Measurements from ENCODE around the gene PFDN6. TPM values are rescaled to one million over a fixed set of nuclear protein-coding genes. Genes with fewer than 3 reads are reported as not detected.
A peak's percentile ranks its signal among the peaks of the same experiment; 100 is the strongest.

Gene PFDN6
- total and polyA plus RNA-seq, 2 of the 13 experiments (the other 11 are each of a cell fraction or from before 2014, with no cell fraction given): 75.5 to 87.0 TPM

DNA sequence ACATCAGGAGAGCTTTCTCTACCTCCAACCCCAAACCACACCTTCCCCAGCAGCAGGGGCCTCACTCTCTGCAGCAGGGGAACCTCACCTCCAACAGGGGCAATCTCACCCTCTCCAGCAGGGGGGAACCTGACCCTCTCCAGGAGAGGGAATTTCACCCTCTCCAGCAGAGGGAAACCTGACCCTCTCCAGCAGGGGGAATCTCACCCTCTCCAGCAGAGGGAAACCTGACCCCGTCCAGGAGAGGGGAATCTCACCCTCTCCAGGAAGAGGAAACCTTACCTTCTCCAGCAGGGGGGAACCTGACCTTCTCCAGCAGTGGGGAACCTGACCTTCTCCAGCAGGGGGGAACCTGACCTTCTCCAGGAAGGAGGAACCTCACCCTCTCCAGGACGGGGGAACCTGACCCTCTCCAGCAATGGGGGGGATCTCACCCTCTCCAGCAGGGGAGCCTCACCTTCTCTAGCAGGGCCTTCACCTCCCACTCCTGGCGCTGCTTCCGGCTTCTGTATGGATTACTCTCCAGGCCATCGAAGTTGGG is 9.4 kb upstream of the PFDN6 start (continued):
- TF ChIP-seq, protein P1, sequence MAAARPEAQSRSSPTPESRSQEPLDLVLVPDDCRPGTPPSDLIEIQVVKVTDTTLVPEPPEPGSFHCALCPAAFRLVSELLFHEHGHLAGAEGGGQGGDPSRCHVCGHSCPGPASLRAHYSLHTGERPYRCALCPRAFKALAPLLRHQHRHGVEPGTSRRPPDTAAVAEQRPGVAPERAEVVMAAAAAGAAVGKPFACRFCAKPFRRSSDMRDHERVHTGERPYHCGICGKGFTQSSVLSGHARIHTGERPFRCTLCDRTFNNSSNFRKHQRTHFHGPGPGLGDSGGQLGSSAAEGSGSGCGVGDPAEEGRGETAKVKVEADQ (CRISPR knock-in tag; IDR thresholded peaks at IDR 0.05; ENCODE audit: borderline replicate concordance): no peak
- no peak for TF ChIP-seq ZNF264 (CRISPR knock-in tag; IDR thresholded peaks at IDR 0.05)
- no peak for TF ChIP-seq ZKSCAN5 (CRISPR knock-in tag; IDR thresholded peaks at IDR 0.05)
- TF ChIP-seq, protein P2, sequence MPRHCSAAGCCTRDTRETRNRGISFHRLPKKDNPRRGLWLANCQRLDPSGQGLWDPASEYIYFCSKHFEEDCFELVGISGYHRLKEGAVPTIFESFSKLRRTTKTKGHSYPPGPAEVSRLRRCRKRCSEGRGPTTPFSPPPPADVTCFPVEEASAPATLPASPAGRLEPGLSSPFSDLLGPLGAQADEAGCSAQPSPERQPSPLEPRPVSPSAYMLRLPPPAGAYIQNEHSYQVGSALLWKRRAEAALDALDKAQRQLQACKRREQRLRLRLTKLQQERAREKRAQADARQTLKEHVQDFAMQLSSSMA (CRISPR knock-in tag; IDR thresholded peaks at IDR 0.05): 0 out of 2 replicates have a peak, but pooled peaks have one; percentile 55
- TF ChIP-seq, protein P3, sequence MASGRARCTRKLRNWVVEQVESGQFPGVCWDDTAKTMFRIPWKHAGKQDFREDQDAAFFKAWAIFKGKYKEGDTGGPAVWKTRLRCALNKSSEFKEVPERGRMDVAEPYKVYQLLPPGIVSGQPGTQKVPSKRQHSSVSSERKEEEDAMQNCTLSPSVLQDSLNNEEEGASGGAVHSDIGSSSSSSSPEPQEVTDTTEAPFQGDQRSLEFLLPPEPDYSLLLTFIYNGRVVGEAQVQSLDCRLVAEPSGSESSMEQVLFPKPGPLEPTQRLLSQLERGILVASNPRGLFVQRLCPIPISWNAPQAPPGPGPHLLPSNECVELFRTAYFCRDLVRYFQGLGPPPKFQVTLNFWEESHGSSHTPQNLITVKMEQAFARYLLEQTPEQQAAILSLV (CRISPR knock-in tag; IDR thresholded peaks at IDR 0.05; ENCODE audit: borderline replicate concordance): peak; percentile 58; the same call in 1 of the 2 replicates
- TF ChIP-seq HNRNPUL1 (IDR thresholded peaks at IDR 0.05; ENCODE audit: low read depth, low read length): no peak
- TF ChIP-seq, protein P4, sequence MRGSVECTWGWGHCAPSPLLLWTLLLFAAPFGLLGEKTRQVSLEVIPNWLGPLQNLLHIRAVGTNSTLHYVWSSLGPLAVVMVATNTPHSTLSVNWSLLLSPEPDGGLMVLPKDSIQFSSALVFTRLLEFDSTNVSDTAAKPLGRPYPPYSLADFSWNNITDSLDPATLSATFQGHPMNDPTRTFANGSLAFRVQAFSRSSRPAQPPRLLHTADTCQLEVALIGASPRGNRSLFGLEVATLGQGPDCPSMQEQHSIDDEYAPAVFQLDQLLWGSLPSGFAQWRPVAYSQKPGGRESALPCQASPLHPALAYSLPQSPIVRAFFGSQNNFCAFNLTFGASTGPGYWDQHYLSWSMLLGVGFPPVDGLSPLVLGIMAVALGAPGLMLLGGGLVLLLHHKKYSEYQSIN (CRISPR knock-in tag; IDR thresholded peaks at IDR 0.05; ENCODE audit: borderline replicate concordance): no peak
- peak; percentile 73; the same call in 1 of the 2 replicates for TF ChIP-seq FOXC1 (CRISPR knock-in tag; IDR thresholded peaks at IDR 0.05; ENCODE audit: borderline replicate concordance)
- TF ChIP-seq, protein P5, sequence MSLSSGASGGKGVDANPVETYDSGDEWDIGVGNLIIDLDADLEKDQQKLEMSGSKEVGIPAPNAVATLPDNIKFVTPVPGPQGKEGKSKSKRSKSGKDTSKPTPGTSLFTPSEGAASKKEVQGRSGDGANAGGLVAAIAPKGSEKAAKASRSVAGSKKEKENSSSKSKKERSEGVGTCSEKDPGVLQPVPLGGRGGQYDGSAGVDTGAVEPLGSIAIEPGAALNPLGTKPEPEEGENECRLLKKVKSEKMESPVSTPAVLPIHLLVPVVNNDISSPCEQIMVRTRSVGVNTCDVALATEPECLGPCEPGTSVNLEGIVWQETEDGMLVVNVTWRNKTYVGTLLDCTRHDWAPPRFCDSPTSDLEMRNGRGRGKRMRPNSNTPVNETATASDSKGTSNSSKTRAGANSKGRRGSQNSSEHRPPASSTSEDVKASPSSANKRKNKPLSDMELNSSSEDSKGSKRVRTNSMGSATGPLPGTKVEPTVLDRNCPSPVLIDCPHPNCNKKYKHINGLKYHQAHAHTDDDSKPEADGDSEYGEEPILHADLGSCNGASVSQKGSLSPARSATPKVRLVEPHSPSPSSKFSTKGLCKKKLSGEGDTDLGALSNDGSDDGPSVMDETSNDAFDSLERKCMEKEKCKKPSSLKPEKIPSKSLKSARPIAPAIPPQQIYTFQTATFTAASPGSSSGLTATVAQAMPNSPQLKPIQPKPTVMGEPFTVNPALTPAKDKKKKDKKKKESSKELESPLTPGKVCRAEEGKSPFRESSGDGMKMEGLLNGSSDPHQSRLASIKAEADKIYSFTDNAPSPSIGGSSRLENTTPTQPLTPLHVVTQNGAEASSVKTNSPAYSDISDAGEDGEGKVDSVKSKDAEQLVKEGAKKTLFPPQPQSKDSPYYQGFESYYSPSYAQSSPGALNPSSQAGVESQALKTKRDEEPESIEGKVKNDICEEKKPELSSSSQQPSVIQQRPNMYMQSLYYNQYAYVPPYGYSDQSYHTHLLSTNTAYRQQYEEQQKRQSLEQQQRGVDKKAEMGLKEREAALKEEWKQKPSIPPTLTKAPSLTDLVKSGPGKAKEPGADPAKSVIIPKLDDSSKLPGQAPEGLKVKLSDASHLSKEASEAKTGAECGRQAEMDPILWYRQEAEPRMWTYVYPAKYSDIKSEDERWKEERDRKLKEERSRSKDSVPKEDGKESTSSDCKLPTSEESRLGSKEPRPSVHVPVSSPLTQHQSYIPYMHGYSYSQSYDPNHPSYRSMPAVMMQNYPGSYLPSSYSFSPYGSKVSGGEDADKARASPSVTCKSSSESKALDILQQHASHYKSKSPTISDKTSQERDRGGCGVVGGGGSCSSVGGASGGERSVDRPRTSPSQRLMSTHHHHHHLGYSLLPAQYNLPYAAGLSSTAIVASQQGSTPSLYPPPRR (CRISPR knock-in tag; IDR thresholded peaks at IDR 0.05; ENCODE audit: borderline replicate concordance): no peak
- TF ChIP-seq, protein P6, sequence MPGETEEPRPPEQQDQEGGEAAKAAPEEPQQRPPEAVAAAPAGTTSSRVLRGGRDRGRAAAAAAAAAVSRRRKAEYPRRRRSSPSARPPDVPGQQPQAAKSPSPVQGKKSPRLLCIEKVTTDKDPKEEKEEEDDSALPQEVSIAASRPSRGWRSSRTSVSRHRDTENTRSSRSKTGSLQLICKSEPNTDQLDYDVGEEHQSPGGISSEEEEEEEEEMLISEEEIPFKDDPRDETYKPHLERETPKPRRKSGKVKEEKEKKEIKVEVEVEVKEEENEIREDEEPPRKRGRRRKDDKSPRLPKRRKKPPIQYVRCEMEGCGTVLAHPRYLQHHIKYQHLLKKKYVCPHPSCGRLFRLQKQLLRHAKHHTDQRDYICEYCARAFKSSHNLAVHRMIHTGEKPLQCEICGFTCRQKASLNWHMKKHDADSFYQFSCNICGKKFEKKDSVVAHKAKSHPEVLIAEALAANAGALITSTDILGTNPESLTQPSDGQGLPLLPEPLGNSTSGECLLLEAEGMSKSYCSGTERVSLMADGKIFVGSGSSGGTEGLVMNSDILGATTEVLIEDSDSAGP (CRISPR knock-in tag; IDR thresholded peaks at IDR 0.05; ENCODE audit: borderline replicate concordance): peak; percentile 33; the same call in 1 of the 2 replicates
- no peak for TF ChIP-seq ZNF879 (CRISPR knock-in tag; IDR thresholded peaks at IDR 0.05)
- TF ChIP-seq ETV6 (CRISPR knock-in tag; conservative IDR thresholded peaks at IDR 0.05): no peak
- TF ChIP-seq KMT2B (CRISPR knock-in tag; IDR thresholded peaks at IDR 0.05): no peak
- TF ChIP-seq ZNF282 (IDR thresholded peaks at IDR 0.05; ENCODE audit: partially characterized antibody): no peak
- TF ChIP-seq ZBTB38 (CRISPR knock-in tag; IDR thresholded peaks at IDR 0.05): no peak
- TF ChIP-seq, protein P7, sequence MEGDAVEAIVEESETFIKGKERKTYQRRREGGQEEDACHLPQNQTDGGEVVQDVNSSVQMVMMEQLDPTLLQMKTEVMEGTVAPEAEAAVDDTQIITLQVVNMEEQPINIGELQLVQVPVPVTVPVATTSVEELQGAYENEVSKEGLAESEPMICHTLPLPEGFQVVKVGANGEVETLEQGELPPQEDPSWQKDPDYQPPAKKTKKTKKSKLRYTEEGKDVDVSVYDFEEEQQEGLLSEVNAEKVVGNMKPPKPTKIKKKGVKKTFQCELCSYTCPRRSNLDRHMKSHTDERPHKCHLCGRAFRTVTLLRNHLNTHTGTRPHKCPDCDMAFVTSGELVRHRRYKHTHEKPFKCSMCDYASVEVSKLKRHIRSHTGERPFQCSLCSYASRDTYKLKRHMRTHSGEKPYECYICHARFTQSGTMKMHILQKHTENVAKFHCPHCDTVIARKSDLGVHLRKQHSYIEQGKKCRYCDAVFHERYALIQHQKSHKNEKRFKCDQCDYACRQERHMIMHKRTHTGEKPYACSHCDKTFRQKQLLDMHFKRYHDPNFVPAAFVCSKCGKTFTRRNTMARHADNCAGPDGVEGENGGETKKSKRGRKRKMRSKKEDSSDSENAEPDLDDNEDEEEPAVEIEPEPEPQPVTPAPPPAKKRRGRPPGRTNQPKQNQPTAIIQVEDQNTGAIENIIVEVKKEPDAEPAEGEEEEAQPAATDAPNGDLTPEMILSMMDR (CRISPR knock-in tag; IDR thresholded peaks at IDR 0.05): peak; percentile 83
- 0 out of 2 replicates have a peak, but pooled peaks have one; percentile 22 for TF ChIP-seq BCL6 (CRISPR knock-in tag; IDR thresholded peaks at IDR 0.05)
